ENCODE results near the gene TSPAN16.

Gene TSPAN16

DNA sequence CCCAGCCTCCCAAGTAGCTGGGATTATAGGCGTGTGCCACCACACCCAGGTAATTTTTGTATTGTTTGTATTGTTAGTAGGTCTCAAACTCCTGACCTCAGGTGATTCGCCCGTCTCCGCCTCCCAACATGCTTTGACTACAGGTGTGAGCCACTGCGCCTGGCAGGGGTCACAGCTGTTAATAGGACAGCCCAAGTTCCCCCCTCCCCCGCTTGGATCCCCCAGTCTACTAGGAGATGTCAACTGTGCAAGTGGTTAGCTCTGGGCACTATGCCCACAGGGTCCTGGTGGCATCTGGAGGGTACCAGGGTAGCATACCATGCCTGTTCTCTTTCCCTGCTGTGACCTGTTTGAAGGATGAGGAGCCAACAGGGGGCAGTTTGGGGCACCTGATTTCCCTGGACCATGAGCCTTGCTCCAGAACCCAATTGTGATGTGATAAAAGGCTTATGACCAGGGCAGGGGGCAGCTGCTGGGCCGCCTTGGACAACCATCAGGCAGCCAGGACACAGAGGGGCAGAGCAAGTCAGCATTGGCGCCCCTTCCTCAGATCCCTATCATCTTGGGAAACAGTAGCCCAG, at the start of gene TSPAN16:
TSPAN16 (plus strand) TSS at position 496 of the 581 bp plus-strand sequence. CDS start 138 bp downstream, outside the sequence.
- Histone ChIP-seq H3K79me2 (ENCODE audit: insufficient read depth, low read length) (no peaks in the 10 kb centered on the region), H3K4me2 (ENCODE audit: low read depth, low read length, poor library complexity, severe bottlenecking) (no peak within 1 kb of the TSS), H3K4me1 (ENCODE audit: insufficient read depth, low read length, poor library complexity, severe bottlenecking) (peaks cover 15% of the 10 kb centered on the region)

DNA sequence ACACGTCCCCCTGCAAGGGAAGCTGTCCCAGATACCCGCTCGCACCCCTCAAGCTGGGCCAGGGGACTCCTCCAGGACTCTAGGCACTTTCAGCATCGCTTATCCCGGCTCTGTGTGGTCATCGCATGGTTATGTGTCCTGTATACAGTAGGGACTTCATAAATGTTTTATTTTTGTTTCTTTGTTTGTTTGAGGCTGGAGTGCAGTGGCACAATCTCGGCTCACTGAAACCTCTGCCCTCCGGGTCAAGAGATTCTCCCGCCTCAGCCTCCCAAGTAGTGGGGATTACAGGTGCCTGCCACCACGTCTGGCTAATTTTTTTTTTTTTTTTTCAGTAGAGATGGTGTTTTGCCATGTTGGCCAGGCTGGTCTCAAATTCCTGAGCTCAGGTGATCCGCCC, 49.0 kb upstream of the TSPAN16 start:
- Histone ChIP-seq H4K20me1 (ENCODE audit: insufficient read depth, low read length, poor library complexity, severe bottlenecking) (no peaks in the 10 kb centered on the region), H3K27me3 (ENCODE audit: insufficient read depth, low read length, poor library complexity, severe bottlenecking) (no peaks in the 10 kb centered on the region), H3K4me3 (ENCODE audit: low read length, poor library complexity, severe bottlenecking) (no peak overlapping the region), H3K4me2 (ENCODE audit: low read depth, low read length, poor library complexity, severe bottlenecking) (no peak overlapping the region), H3K79me2 (ENCODE audit: insufficient read depth, low read length) (no peaks in the 10 kb centered on the region), H3K9me2 (replicated peaks; ENCODE audit: low read depth, low read length) (no peaks in the 10 kb centered on the region), H3K9ac (ENCODE audit: low read depth, low read length, poor library complexity, severe bottlenecking) (no peak overlapping the region), H3K36me3 (ENCODE audit: insufficient read depth, low read length) (no peaks in the 10 kb centered on the region), H3F3A (ENCODE audit: low read depth) (no peaks in the 10 kb centered on the region), H3K4me1 (ENCODE audit: insufficient read depth, low read length, poor library complexity, severe bottlenecking) (no peaks in the 10 kb centered on the region), H3K9me3 (ENCODE audit: insufficient read depth, low read depth, low read length) (no peaks in the 10 kb centered on the region), H2AFZ (ENCODE audit: low read length) (no peak overlapping the region)
- TF ChIP-seq, protein P1, sequence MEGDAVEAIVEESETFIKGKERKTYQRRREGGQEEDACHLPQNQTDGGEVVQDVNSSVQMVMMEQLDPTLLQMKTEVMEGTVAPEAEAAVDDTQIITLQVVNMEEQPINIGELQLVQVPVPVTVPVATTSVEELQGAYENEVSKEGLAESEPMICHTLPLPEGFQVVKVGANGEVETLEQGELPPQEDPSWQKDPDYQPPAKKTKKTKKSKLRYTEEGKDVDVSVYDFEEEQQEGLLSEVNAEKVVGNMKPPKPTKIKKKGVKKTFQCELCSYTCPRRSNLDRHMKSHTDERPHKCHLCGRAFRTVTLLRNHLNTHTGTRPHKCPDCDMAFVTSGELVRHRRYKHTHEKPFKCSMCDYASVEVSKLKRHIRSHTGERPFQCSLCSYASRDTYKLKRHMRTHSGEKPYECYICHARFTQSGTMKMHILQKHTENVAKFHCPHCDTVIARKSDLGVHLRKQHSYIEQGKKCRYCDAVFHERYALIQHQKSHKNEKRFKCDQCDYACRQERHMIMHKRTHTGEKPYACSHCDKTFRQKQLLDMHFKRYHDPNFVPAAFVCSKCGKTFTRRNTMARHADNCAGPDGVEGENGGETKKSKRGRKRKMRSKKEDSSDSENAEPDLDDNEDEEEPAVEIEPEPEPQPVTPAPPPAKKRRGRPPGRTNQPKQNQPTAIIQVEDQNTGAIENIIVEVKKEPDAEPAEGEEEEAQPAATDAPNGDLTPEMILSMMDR (conservative IDR thresholded peaks at IDR 0.05; ENCODE audit: low read length): no peak
- TF ChIP-seq EZH2phosphoT487 (IDR thresholded peaks at IDR 0.05; ENCODE audit: borderline replicate concordance): no peak

More for the DNA sequence above, at the start of gene TSPAN16:
- H3F3A ChIP-seq (ENCODE audit: low read depth): no peaks in the 10 kb centered on the region
- no peaks in the 10 kb centered on the region for H4K20me1 ChIP-seq (ENCODE audit: insufficient read depth, low read length, poor library complexity, severe bottlenecking)
- no peak within 1 kb of the TSS for H3K4me3 ChIP-seq (ENCODE audit: low read length, poor library complexity, severe bottlenecking)
- no peaks in the 10 kb centered on the region for H3K36me3 ChIP-seq (ENCODE audit: insufficient read depth, low read length)
- no peak within 1 kb of the TSS for H2AFZ ChIP-seq (ENCODE audit: low read length)
- H3K9me2 ChIP-seq (replicated peaks; ENCODE audit: low read depth, low read length): no peaks in the 10 kb centered on the region
- H3K9ac ChIP-seq (ENCODE audit: low read depth, low read length, poor library complexity, severe bottlenecking): no peak within 1 kb of the TSS
- no peaks in the 10 kb centered on the region for H3K27me3 ChIP-seq (ENCODE audit: insufficient read depth, low read length, poor library complexity, severe bottlenecking)
- TF ChIP-seq, protein P1 (conservative IDR thresholded peaks at IDR 0.05; ENCODE audit: low read length): peak; percentile 34; the same call in 1 of the 2 replicates
- TF ChIP-seq EZH2phosphoT487 (IDR thresholded peaks at IDR 0.05; ENCODE audit: borderline replicate concordance): no peak
- H3K9me3 ChIP-seq (ENCODE audit: insufficient read depth, low read depth, low read length): no peaks in the 10 kb centered on the region

DNA sequence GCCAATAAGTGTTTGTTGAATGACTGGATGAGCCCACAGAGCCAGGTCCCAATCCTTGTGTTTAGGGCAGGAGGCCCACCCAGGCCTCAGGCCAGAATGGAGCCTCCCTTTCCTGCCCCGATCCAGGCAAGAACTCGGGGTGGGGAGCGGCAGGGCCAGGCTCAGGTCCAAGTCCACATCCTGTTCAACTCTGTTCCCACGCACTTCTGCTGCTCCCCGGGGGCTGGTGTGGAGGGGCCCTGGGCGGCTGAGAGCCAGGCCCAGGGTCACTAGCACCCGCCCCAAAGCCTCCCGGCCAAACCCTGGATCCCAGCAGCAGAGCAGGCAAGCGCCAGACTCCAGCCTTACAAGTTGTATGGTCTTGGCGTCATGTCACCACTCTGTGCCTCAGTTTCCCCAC, 48.6 kb upstream of the TSPAN16 start:
- H3K4me2 ChIP-seq (ENCODE audit: low read depth, low read length, poor library complexity, severe bottlenecking): no peak overlapping the region
- TF ChIP-seq, protein P1 (conservative IDR thresholded peaks at IDR 0.05; ENCODE audit: low read length): no peak
- TF ChIP-seq EZH2phosphoT487 (IDR thresholded peaks at IDR 0.05; ENCODE audit: borderline replicate concordance): no peak
- H3K79me2 ChIP-seq (ENCODE audit: insufficient read depth, low read length): no peaks in the 10 kb centered on the region
- H4K20me1 ChIP-seq (ENCODE audit: insufficient read depth, low read length, poor library complexity, severe bottlenecking): no peaks in the 10 kb centered on the region
- no peaks in the 10 kb centered on the region for H3K36me3 ChIP-seq (ENCODE audit: insufficient read depth, low read length)
- H3F3A ChIP-seq (ENCODE audit: low read depth): no peaks in the 10 kb centered on the region
- H3K9ac ChIP-seq (ENCODE audit: low read depth, low read length, poor library complexity, severe bottlenecking): no peak overlapping the region
- H3K4me3 ChIP-seq (ENCODE audit: low read length, poor library complexity, severe bottlenecking): no peak overlapping the region
- no peaks in the 10 kb centered on the region for H3K27me3 ChIP-seq (ENCODE audit: insufficient read depth, low read length, poor library complexity, severe bottlenecking)
- no peaks in the 10 kb centered on the region for H3K9me3 ChIP-seq (ENCODE audit: insufficient read depth, low read depth, low read length)
- no peaks in the 10 kb centered on the region for H3K4me1 ChIP-seq (ENCODE audit: insufficient read depth, low read length, poor library complexity, severe bottlenecking)
- H2AFZ ChIP-seq (ENCODE audit: low read length): no peak overlapping the region
- H3K9me2 ChIP-seq (replicated peaks; ENCODE audit: low read depth, low read length): no peaks in the 10 kb centered on the region

Measured in Loucy (cell line).